Activated CD4-positive, alpha-beta T cell treated with anti-CD3 and anti-CD28 coated beads, Interleukin-2, amount 50 U/mL, for 1 hour (primary cell): ENCODE results near the gene SLC26A4.
"Not testable (repeated sequence)": the region's sequence is repeated elsewhere in the genome, so short reads cannot be mapped to it uniquely, and the experiment has no call there.

Experiments used
- DNase-seq: peaks from one replicate; pipeline ENCODE4 v3.0.0-alpha.2; 2020

Gene SLC26A4

GRCh38 chr7:107660381-107661080 lies at the start of gene SLC26A4:
SLC26A4 (plus strand) TSS chr7:107660828; CDS start chr7:107661642, 814 bp downstream.
- DNase-seq, result no peak

- DNase-seq, result no peak
Measured at GRCh38 chr7:107613439-107613838, 47.2 kb upstream of the SLC26A4 start.

GRCh38 chr7:107613948-107614347 lies 46.7 kb upstream of the SLC26A4 start:
- DNase-seq, result no peak

GRCh38 chr7:107614425-107614824 lies 46.2 kb upstream of the SLC26A4 start:
- DNase-seq, result no peak

- DNase-seq, result no peak
Measured at GRCh38 chr7:107615910-107616680, 44.5 kb upstream of the SLC26A4 start.

GRCh38 chr7:107622429-107622828 lies 38.2 kb upstream of the SLC26A4 start:
- DNase-seq, result no peak

- no peak for DNase-seq
Measured at GRCh38 chr7:107622894-107623293, 37.7 kb upstream of the SLC26A4 start.

- DNase-seq, result no peak
Measured at GRCh38 chr7:107627002-107627401, 33.6 kb upstream of the SLC26A4 start.

- no peak for DNase-seq
Measured at GRCh38 chr7:107628461-107629064, 32.1 kb upstream of the SLC26A4 start.

- DNase-seq, result no peak
Measured at GRCh38 chr7:107630342-107630741, 30.3 kb upstream of the SLC26A4 start.

GRCh38 chr7:107631588-107632491 lies 28.8 kb upstream of the SLC26A4 start:
- DNase-seq, result no peak

GRCh38 chr7:107632492-107632865 lies 28.1 kb upstream of the SLC26A4 start:
- DNase-seq, result no peak

GRCh38 chr7:107638594-107638993 lies 22.0 kb upstream of the SLC26A4 start:
- no peak for DNase-seq

- not testable (repeated sequence) for DNase-seq
Measured at GRCh38 chr7:107639070-107639469, 21.6 kb upstream of the SLC26A4 start.

GRCh38 chr7:107641676-107642075 lies 19.0 kb upstream of the SLC26A4 start:
- no peak for DNase-seq

- DNase-seq, result no peak
Measured at GRCh38 chr7:107642501-107642900, 18.1 kb upstream of the SLC26A4 start.

- no peak for DNase-seq
Measured at GRCh38 chr7:107643407-107643806, 17.2 kb upstream of the SLC26A4 start.

- no peak for DNase-seq
Measured at GRCh38 chr7:107643938-107644308, 16.7 kb upstream of the SLC26A4 start.

- DNase-seq, result no peak
Measured at GRCh38 chr7:107644309-107644974, 16.2 kb upstream of the SLC26A4 start.

- no peak for DNase-seq
Measured at GRCh38 chr7:107652642-107653041, 8.0 kb upstream of the SLC26A4 start.

- DNase-seq, result no peak
Measured at GRCh38 chr7:107658467-107658866, 2.2 kb upstream of the SLC26A4 start.

GRCh38 chr7:107659666-107660065 lies 962 bp upstream of the SLC26A4 start:
- no peak for DNase-seq
